NCI-H2227 (cell line): ENCODE measurements around the gene TMEM175.
"Not testable (repeated sequence)": the region's sequence is repeated elsewhere in the genome, so short reads cannot be mapped to it uniquely, and the experiment has no call there.

Experiments
- DNase-seq: peaks from one replicate; lab custom pipeline; 2025; ENCODE audit not compliant: unreplicated experiment; lab: John Stamatoyannopoulos, UW

Gene TMEM175

DNA sequence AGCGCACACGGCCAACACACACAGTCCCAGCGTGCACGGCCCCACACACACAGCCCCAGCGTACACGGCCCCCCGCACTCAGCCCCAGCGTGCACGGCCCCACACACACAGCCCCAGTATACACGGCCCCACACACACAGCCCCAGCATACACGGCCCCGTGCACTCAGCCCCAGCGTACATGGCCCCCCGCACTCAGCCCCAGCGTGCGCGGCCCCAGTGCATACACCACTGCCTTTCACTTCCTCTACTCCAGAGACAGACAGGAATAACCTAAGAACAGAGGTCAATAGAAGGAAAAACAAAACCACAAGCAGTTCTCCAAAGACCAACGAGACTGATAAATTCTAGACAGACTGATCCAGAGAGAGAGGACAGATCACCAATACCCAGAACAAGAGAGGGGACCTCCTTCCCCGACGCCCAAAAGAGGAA is 17.2 kb upstream of the TMEM175 start:
- DNase-seq, result no peak

DNA sequence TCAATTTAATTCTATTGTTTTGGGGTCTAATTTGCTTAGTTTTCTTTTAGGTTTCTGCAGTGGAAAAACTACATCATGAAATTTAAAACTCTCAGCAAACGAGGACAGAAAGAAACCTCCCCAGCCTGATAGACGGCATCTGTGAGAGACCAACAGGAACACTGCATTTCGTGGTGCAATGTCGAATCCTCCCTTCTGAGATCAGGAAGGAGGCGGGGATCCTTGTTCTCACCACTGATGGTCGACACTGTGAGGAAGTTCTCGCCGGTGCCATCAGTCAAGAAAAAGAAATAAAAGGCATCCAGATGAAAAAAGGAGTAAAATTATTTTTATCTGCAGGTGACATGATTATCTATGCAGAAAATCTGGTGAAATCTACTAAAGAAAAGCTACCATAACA is 16.7 kb upstream of the TMEM175 start:
- no peak for DNase-seq

DNA sequence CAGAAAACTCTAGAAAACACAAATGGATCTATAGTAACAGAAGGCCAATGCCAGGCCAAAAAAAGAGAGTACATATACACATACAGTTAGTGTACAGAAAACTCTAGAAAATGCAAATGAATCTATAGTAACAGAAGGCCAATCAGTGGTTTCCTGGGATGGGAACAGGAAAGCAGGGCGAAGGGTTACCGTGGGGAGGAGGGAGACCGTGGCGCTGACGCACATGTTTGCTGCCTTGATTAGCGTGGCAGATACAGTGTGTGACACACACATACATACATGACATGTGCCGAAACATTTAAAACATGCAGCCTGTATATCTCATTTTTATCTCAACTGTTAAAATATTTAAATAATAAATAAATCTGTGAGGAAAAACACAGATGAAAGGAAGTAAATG is 14.8 kb upstream of the TMEM175 start:
- no peak for DNase-seq

DNA sequence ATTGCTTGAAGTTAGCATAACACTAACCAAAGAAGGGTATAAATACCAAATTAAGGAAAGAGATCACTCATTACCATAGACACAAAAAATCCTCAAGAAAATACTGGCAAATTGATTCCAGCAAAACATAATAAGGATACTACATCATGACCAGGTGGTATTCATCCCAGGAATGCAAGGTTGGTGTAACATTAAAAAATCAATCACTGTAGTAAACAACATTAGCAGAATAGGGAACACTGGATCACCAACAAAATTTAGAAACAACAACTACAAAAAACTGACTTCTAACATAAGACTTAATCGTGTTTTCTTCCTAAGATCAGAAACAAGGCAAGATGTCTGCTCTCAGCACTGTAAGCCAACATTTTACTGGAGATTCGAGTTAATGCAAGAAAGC is 14.3 kb upstream of the TMEM175 start:
- DNase-seq, result no peak

DNA sequence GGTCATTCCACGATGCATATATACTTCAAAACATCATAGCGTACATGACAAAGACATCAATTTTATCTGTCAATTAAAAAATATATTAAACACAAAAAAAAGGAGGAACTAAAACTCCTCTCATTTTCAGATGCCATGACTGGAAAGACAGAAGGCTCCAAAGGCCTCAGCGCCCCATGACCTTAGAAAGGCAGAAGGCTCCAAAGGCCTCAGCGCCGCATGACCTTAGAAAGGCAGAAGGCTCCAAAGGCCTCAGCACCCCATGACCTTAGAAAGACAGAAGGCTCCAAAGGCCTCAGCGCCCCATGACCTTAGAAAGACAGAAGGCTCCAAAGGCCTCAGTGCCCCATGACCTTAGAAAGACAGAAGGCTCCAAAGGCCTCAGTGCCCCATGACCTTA is 13.7 kb upstream of the TMEM175 start:
- not testable (repeated sequence) for DNase-seq

DNA sequence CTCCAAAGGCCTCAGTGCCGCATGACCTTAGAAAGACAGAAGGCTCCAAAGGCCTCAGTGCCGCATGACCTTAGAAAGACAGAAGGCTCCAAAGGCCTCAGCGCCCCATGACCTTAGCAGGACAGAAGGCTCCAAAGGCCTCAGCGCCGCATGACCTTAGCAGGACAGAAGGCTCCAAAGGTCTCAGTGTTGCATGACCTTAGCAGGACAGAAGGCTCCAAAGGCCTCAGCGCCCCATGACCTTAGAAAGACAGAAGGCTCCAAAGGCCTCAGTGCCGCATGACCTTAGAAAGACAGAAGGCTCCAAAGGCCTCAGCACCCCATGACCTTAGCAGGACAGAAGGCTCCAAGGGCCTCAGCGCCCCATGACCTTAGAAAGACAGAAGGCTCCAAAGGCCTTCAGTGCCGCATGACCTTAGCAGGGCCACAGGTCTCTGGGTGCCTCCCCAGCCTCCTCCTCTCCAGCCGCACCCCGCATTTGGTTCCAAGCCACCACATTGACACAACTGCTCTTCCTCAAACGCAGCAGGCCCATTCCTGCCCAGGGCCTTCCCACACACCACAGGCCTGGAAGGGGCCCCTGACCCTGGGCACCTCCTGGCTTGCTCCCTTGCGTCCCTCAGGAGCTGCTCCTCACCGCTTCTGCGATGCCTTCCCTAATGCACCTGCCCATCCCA is 13.1 kb upstream of the TMEM175 start:
- not testable (repeated sequence) for DNase-seq

DNA sequence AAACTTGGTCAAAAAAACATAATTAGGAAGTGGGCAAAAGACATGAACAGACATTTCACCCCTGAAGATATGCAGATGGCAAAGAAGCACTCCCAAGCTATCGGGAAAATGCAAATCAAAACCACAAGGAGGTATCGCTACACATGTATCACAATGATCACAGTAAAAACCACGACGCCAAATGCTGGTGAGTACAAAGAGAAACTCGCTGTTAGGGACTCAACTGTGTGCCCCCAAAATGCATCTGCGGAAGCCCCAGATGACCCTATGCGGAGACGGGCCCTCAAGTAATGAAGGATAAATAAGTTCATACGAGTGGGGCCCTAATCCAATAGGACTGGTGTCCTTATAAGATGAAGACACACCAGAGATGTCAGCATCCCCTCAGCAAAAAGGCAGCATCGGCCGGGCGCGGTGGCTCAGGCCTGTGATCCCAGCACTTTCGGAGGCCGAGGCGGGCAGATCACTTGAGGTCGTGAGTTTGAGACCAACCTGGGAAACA is 10.4 kb upstream of the TMEM175 start:
- no peak for DNase-seq

DNA sequence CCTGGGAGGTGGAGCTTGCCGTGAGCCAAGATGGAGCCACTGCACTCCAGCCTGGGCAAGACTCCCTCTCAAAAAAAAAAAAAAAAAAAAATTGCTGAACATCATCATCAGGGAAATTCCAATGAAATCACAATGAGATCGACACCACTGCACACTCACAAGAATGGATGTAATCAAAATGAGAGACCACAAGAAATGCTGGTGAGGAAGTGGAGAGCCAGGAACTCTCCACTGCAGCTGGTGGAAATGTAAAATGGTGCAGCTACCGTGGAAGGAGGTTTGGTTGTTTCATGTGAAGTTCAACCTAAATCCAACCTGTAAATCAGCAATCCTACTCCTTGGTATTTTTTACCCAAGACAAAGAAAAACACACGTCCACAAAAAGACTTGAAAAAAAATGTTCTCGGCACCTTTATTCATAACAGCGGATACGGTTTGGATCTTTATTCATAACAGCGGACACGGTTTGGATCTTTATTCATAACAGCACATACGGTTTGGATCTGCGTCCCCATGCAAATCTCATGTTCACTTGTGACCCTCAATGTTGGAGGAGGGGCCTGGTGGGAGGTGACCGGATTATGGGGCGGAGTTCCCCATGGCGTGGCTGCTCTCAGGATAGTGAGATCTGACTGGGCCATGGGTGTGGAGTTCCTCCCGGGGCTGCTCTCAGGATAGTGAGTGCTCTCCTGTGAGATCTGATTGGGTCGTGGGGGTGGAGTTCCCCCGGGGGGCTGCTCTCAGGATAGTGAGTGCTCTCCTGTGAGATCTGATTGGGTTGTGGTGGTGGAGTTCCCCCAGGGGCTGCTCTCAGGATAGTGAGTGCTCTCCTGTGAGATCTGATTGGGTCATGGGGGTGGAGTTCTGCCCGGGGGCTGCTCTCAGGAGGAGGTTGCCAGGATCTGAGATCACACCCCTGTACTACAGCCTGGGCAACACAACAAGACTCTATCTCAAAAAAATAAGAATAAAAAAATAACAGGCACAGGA is 7.9 kb upstream of the TMEM175 start:
- no peak for DNase-seq

DNA sequence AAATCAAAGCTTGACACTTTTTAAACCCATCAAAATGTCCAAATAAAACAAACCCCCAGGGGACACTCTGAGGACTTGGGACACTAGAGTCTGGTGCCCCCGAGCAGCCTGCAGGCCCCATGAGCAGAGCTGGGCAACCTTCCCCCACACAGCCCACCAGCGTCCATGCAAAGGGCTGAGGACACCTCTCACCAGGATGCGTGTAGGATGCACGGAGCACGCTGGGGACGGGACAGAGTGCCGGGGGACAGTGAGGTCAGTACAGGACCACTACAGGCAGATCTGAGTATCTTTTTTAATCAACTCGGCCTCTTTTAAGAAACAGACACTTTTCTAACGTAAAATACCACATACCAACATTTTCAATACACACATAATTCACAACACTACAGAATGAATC is 7.1 kb upstream of the TMEM175 start:
- no peak for DNase-seq

DNA sequence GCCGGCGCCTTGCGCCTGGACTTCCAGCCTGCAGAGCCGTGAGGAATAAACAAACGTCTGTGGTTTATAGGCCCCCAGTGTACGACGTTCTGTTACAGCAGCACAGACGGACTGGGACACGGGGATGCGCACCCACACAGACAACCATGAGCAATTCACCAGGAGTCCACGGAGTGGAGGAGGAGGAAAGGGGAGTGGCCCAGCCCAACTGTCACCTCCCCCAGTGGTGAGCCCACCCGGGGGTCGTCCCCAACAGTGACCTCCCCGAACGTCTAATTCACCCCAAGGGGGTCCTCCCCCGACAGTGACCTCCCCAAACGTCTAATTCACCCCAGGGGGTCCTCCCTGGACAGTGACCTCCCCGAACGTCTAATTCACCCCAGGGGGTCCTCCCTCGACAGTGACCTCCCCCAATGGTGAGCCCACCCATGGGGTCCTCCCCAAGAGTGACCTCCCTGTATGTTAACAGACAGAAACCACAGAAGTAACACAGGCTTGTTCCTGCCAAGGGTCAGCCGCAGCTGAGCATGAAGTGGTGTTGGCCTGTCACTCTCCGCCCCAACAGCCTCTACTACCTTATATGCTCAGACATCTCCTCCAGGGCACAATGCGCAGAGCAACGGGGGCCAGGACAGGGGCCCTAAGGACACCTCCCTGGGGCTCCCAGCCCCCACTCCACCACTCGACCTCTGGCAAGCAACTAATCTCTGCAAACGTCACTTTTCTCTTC is 6.3 kb upstream of the TMEM175 start:
- DNase-seq, result no peak

DNA sequence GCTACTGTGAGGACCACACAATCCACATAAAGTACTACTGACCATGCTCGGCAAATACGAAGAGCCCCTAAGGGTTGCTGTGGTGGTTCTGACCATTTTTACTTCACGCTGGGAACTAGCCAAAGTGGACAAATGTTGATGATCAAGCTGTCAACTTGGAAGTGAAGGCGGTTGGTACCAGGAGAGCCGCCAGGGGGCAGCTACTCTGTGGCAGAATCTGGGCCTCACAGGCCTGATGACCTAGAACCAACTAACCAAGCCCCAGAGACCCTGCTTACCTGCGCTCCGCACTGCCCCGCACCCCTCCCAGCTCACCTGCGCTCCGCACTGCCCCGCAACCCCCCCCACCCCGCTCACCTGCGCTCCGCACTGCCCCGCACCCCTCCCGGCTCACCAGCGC is 5.7 kb upstream of the TMEM175 start:
- peak; percentile 1 for DNase-seq

DNA sequence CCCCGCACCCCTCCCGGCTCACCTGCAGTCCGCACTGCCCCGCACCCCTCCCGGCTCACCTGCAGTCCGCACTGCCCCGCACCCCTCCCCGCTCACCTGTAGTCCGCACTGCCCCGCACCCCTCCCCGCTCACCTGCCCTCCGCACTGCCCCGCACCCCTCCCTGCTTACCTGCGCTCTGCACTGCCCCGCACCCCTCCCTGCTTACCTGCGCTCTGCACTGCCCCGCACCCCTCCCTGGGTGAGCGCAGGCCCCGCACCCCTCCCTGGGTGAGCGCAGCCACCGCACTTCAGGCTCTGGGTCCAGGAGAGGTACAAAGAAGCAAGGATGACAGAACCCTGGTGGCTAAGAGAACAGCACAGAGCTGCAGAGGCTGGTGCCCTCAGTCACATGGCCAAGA is 4.7 kb upstream of the TMEM175 start:
- DNase-seq, result not testable (repeated sequence)

DNA sequence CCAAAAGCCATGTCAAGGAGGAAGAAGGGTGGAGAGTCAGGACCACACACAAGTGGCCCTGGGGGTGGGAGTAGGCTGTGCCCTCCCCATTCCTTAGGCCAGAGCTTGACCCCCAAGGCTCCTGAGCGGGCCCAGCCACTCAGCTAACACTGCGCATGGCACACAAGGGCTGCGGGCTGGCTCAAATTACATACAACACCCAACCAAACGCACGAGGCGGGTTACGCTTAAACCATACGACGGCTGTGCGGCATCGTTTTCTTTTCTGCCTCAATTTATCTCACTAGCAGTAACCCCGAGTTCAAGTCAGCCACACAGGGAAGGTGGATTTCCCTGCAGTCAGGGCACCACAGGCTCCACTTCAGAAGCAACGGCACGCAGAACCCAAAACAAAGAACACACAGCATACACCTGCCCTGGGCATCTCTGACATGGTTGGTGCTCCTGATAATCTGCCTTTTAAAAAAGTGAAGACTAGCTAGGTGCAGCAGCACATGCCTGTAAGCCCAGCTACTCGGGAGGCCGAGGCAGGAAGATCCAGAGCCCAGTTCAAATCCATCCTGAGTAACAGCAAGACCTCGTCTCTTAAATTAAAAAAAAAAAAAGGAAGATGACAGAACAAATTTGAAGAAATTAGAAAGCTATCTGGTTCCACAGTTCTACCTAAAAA is 3.0 kb upstream of the TMEM175 start:
- DNase-seq, result no peak

DNA sequence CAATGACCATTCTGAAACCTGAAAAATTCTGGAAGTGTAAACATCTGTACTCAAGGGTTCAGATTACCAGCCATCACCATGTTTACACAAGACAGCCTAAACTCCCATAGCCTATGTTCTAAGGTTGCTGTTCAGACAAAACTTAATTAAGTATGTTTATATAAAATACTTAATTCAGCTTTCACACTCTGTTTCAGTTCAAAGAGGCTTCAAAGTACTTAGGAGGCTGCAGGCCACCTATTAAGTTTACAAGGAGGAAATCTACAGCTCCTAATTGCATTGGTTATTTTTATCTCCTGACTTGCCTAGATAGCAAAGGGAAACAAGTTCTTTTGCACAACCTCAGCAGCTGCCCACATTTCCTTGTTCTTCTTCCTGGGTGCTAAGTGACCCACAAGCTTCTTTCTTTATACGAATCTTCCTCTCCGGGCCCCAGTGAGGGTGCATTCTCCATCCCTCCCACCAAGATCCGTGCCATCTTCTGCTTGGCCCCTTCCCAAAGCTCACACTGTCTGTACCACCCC is 2.2 kb upstream of the TMEM175 start:
- no peak for DNase-seq

DNA sequence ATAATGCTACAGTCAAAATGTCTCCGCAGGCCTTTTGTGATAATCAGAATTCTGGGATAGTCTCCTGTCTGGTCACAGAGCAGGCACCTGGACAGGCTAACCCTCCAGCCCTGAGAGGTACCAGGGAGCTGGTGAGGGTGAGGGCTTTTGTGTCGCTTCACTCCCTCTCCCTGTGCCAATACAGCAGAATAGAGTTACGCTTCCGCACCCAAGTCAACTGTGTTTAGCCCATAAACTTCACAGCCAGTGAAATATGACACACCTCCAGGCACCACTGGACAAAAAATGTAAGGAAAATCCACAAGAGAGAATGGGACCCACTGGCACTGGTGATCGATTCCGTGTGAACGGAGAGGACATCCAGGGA is 1.4 kb upstream of the TMEM175 start:
- no peak for DNase-seq

DNA sequence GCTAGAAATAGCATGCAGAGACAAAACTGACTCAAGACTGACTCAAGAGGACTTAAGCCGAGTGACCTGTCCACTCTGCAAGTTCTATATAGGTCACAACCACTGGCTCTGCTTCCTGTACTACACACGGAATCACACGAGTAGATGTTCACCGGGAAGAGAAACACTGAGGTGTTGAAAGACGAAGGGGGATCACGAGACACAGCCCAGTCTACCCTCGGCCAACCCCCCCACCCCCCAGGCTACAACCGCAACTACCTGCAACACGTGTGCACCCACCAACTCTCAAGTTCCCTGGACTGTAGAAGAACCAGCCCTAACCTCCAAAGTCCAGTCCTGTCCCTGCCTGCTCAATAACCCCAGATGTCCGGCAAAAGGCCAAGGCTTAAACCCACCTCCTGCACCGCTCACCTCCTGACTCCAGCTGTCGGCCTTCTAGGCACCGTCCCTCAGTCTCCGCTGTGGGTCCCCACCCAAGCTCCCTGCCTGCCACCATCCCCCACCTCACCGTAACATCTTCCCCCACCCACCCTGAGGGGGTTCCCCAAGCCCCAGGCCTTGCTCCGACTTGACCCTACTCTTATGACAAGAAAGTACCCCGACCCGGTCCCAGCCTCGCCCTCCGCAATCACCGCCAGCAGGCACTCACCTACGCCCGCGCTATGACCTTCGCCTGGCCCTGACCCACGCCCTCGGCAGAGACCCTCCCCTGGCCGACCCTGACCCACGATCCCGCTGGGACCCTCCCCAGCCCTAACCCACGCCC is 883 bp upstream of the TMEM175 start:
- no peak for DNase-seq

DNA sequence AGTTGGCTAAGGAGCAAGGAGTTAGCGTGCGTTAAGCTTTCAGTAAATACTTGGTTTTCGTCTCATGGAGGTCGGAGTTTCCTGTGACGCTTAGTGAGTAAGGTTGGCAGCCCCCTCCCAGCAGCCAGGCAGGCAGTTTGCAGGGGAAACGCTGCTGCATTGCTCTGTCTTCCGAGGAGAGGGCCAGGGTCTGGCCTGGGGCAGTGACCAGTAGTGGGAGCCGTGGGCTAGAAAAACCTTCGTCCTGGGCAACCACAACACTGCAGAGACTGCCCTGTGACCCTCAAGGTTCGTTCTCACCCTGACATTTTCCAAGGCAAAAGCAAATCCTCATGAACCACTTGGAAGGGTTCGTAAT is 432 bp downstream of the TMEM175 start:
- no peak for DNase-seq

DNA sequence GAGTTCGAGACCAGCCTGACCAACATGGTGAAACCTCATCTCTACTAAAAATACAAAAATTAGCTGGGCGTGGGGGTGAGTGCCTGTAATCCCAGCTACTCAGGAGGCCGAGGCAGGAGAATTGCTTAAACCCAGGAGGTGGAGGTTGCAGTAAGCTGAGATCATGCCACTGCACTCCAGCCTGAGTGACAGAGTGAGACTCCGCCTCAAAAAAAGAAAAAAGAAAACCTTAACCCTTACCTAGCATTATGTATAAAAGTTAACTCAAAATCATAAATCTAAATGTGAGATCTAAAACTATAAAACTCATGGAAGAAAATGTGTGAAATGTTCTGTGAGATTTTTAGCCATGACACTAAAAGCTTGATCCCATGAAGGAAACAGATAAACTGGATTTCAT is 7.2 kb downstream of the TMEM175 start:
- DNase-seq, result not testable (repeated sequence)

DNA sequence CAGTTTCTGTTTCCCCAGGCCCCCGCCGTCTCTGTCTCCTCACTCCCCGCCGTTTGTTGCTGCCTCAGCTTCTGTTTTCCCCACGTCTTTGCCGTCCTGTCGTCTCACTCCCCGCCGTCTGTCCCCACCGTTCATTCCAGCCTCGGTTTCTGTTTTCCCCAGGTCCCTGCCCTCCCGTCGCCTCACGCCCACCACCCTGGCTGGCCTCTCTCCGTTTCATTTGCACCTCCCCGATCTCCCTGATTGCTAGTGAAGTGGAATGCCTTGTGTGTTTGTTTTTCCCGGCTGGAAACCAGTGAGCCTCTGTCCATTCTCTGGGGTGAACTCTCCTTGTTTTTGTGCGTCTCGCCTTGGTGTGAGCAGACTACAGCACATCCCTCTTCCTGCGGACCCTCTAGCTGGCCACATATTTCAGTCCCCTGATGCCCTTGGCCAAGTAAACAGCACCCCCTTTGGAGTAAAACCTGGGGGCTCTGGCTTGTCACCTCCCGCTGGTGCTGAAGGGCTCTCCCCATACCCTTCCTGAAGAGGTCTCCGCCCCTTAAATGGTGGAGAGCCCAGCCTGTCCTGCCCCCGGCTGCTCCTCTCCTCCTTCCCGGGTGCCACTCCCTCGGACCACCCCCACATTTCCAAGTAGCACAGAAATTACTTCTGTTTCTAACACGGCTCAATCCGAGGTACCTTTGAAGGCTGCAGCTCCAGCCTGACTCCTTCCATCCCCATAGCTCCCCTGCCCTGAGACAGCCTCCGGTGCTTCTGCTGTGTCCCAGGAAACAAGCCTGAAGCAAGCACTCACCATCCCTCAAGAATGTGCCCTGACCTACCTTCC is 13.2 kb downstream of the TMEM175 start:
- DNase-seq, result no peak
